Activated CD4-positive, alpha-beta T cell treated with anti-CD3 and anti-CD28 coated beads, Interleukin-2, amount 50 U/mL, for 4 hours (primary cell): Measurements from ENCODE around the gene SQSTM1.

Experiments
- DNase-seq, 2 experiments: peaks; one replicate each; pipeline ENCODE4 v3.0.0-alpha.2; 2020

SQSTM1 gene

DNA sequence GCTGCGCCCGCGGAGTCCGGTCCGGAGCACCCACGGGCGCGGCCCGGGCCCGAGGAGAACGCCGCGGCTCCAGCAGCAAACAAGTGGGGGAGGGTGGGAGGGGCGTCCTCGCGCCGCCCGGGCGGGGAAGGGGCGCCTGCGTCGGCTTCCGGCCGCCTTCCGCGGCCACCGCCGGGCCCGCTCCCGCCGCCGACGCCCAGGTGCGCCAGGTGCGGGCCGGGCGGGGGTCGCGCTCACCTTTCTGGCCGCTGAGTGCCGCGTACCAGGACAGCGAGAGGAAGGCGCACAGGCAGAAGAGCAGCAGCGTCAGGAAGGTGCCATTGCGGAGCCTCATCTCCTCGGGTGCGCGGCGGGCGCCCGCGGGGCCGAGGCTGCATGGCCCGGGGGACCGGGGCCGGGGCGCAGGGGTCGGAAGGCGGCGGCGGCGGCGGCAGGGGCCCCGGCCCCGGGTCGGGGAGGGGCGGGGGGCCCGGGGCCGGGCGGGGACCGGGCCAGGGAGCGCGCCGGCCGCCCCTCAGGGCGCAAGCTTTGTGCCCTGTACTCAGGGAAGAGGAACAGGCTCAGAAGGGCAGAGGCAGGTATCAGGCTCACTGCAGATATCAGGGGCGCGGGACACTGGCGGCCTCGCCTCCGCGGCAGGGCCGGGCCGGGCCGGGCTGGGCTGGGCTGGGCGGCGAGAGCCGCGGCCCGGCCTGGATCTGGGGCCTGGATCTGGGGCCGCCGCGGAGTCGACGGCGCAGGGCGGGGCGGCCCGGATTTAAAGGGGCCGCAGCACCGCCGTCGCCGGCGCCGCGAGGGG is 14.3 kb upstream of the SQSTM1 start, which contains the start of gene MGAT4B:
MGAT4B (minus strand) TSS at position 617 of the 799 bp plus-strand sequence; CDS start at position 334, 283 bp downstream.
- peak in 1 of 2 experiments; percentile 34 for DNase-seq

DNA sequence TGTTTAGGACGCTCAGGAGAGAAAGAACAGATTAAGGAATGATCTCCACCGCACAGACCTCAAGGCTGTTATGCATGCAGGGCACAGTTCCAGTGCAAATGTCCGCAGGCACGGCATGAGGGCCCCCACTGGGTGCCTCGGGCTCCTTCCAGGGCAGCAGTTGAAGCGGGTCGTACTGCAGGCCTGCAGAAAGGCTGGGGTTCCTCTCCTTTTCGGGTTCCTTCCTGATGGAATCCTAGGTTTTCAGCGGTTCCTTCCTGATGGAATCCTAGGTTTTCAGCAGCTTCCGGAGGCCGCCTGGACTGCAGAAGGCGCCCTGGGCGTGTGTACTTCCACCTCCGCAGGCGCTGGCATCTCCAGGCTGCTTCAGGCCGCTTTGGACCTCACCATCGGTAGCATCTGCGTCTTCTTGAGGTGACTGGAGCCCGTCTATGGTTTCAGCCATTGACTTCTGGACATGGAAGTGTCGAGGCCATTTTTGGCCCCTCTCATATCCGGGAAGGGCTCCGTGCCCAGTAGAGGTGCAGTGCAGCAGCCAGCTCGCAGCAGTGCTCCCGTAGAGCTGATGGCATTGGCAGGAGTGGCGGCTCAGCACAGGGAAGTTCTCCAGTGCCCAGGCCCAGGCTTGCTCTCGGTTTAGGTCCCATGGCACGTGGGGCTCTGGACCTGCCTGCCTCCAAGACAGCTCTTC is 8.4 kb upstream of the SQSTM1 start:
- no peak for DNase-seq

DNA sequence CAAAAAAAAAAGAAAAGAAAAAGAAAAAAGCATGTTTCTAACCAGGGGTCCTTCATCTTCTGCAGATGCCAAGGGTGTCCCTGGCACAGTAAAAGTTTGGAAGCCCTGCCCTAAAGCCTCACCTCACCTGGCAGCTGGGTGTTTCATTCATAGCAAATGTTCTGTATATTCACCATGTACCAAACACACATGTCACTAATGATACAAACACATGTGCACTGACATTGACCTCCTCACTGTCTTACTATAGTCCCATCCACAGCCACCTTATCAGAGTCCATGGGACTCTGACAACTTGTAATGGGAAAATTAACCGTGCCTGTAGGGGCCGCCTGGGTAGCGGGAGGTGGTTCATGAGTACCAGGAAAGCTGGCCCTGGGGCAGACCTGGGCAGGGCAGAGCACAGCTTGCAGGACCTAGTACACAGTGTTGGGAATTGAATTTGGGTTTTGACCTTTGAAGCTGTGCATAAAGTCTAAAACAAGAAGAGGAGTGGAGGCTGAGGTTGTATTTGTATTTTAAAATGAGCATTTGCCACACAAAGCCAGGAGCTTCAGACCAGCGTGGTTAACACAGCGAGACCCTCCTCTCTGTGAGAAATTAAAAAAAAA is 7.6 kb upstream of the SQSTM1 start:
- no peak for DNase-seq

GRCh38 chr5:179814090-179814489 is 6.6 kb upstream of the SQSTM1 start:
- no peak for DNase-seq

- no peak for DNase-seq
These were observed 5.0 kb upstream of the SQSTM1 start for GRCh38 chr5:179815491-179816249.

- no peak for DNase-seq
These were observed 4.3 kb upstream of the SQSTM1 start for GRCh38 chr5:179816401-179816795.

GRCh38 chr5:179816796-179817469 is 3.8 kb upstream of the SQSTM1 start:
- DNase-seq, result no peak

DNA sequence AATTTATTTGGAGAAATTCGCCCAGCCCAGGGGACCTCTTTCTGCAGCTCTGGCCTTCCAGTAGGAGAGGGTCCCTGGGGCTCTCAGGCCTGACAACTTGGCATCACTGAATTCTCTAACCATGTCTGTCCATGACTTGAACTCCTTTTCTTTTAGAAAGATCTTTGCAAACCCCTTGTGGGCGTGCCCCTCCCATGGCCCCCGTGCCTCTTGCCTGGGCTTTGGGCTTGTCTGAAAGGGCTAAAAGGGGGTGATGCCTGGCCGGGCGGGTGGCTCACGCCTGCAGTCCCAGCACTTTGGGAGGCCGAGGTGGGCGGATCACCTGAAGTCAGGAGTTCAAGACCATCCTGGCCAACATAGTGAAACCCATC is 3.2 kb upstream of the SQSTM1 start:
- no peak for DNase-seq

DNA sequence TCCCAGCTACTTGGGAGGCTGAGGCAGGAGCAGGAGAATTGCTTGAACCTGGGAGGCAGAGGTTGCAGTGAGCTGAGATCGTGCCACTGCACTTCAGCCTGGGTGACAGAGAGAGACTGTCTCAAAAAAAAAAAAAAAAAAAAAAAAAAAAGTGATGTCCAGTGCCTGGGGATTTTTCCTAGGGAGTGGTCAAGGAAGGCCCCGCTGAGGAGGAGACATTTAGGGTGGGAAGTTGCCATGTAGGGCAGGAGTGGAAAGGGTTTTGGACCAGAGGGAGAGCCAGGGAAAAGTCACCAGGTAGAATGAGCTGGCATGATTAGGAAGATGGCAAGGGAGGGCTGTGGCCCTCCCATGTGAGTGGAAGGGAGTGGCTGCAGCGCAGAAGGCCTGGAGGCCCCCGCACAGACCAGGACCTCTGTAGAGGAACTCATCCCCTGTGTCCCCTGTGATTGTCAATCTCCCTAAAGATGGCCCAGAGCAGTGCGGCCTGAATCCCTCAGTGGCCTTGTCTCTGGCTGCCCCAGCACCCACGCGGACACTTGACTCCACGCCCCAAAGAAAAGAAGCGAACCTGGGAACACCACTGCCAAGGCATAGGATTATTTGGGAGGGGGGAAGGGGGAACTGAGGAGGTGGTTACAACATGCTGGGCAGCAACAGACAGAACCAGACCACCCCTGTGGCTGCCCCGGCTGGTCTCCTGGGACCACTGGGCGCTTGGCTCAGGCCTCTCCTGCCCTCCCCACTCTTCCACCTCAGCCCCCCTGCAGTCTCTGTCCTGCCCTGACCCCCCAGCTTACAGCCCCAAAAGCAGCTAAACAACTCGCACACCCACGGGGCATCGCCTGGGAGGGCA is 2.6 kb upstream of the SQSTM1 start:
- DNase-seq, result no peak

DNA sequence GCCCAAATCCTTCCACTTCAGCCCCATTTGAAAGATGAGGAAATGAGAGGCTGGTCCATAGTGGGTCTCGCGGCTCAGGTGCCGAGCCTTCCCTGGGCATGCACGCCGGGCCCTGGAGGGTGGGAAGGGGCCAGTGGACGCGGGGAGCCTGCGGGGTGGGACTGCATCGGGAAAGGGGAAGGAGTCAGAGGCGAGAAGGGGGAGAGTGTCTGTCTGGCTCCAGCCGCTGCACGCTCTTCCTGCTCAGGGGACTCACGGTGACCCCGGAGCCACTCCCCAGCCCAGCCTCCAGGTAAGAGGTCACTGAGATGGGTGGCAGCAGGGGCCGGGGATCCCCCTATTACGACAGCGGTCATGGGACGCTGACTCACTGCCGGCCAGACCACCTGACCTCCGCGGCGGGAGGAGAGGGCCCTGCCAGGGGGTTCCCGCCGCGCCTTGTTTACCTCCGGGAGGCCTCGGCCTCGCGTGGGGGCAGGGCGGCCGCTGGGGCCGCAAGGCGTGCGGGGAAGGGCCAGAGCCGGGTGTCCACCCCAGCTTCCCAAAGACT is 1.9 kb upstream of the SQSTM1 start:
- DNase-seq, result peak; percentile 71

GRCh38 chr5:179819296-179820126 is 1.2 kb upstream of the SQSTM1 start:
- no peak for DNase-seq

- no peak for DNase-seq
These were observed 600 bp upstream of the SQSTM1 start for GRCh38 chr5:179820127-179820482.

- DNase-seq, result peak; percentile 72 to 75
These were observed 773 bp downstream of the SQSTM1 start for GRCh38 chr5:179821298-179822058.

- DNase-seq, result no peak
These were observed 1.3 kb downstream of the SQSTM1 start for GRCh38 chr5:179822059-179822432.

GRCh38 chr5:179822444-179822990 is 1.8 kb downstream of the SQSTM1 start:
- no peak for DNase-seq

- no peak for DNase-seq
These were observed 3.4 kb downstream of the SQSTM1 start for GRCh38 chr5:179823937-179824744.

- no peak for DNase-seq
These were observed 4.0 kb downstream of the SQSTM1 start for GRCh38 chr5:179824745-179825112.

GRCh38 chr5:179825655-179826182 is 5.0 kb downstream of the SQSTM1 start:
- no peak for DNase-seq
